22Rv1 (cell line): ENCODE data around the gene IQSEC3.
"Not testable (repeated sequence)": the region's sequence is repeated elsewhere in the genome, so short reads cannot be mapped to it uniquely, and the experiment has no call there.

Source experiments
- H3K27ac ChIP-seq: fragments of 450-650 bp; 2 replicates; pipeline ENCODE4 v1.5.1; 2017
- ZFX ChIP-seq: fragments of 450-650 bp; IDR thresholded peaks from 2 replicates; pipeline ENCODE4 v1.6.1; 2017; ENCODE audit warnings: antibody characterized with exemption, borderline replicate concordance
- TF ChIP-seq, protein P1 (sequence below): fragments of 450-650 bp; IDR thresholded peaks from 2 replicates; pipeline ENCODE4 v1.5.1; 2017; ENCODE audit warnings: mild to moderate bottlenecking

IQSEC3 gene

DNA sequence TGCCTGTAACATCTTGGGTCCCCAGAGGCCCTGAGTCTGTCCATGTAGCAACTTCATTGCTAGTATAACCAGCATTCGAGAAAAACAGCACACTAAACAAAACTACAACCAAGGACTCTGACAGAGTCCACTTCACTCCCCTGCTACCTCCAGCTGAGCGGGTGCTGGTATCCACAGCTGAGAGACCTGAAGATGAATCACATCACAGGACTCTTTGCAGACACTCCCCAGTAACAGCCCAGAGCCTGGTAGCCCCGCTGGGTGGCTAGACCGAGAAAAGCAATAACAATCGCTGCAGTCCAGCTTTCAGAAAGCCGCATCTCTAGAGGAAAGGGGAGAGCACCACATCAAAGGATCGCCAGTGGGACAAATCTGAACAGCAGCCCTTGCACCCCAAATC, 9.0 kb upstream of the IQSEC3 start:
- H3K27ac ChIP-seq = no peak overlapping the region
- TF ChIP-seq, protein P1, sequence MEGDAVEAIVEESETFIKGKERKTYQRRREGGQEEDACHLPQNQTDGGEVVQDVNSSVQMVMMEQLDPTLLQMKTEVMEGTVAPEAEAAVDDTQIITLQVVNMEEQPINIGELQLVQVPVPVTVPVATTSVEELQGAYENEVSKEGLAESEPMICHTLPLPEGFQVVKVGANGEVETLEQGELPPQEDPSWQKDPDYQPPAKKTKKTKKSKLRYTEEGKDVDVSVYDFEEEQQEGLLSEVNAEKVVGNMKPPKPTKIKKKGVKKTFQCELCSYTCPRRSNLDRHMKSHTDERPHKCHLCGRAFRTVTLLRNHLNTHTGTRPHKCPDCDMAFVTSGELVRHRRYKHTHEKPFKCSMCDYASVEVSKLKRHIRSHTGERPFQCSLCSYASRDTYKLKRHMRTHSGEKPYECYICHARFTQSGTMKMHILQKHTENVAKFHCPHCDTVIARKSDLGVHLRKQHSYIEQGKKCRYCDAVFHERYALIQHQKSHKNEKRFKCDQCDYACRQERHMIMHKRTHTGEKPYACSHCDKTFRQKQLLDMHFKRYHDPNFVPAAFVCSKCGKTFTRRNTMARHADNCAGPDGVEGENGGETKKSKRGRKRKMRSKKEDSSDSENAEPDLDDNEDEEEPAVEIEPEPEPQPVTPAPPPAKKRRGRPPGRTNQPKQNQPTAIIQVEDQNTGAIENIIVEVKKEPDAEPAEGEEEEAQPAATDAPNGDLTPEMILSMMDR = no peak
- TF ChIP-seq ZFX = no peak

DNA sequence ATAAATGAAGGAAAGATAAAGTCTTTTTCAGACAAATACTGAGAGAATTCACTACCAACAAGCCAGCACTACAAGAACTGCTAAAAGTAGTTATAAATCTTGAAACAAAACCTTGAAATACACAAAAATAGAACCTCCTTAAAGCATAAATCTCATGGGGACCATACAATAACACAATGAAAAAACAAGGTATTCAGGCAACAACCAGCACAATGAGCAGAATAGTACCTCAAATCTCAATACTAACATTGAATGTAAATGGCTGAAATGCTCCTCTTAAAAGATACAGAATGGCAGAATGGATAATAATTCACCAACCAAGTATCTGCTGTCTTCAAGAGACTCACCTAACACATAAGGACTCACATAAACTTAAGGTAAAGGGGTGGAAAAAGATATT, 7.7 kb upstream of the IQSEC3 start:
- TF ChIP-seq, protein P1 = no peak
- TF ChIP-seq ZFX = no peak
- no peak overlapping the region for H3K27ac ChIP-seq

GRCh38 chr12:61845-62244, 4.7 kb upstream of the IQSEC3 start:
- H3K27ac ChIP-seq = not testable (repeated sequence)

- not testable (repeated sequence) for H3K27ac ChIP-seq
Observed at GRCh38 chr12:65491-66063, 990 bp upstream of the IQSEC3 start.

GRCh38 chr12:66782-67504, 376 bp downstream of the IQSEC3 start:
- not testable (repeated sequence) for H3K27ac ChIP-seq

- H3K27ac ChIP-seq = not testable (repeated sequence)
Observed at GRCh38 chr12:69677-70076, 3.1 kb downstream of the IQSEC3 start.

DNA sequence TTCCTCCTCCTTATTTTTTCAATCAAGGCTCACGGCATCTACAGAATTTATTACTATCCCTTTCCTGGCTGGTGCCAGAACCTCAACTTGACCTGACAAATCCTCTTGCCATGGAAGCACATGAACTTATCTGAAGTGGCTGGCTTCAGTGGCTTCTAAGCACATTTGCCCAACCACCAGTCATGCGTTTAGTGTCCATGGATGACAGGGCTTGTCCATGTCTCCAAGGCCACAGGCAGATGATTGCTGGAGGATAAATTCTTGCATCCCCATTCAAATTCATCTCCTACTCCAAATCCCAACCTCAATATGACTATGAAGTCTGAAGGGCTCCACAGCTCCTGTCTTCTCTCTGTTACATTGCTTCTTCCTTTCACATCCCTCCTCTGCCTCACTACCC, 4.0 kb downstream of the IQSEC3 start:
- not testable (repeated sequence) for H3K27ac ChIP-seq

GRCh38 chr12:72018-72417, 5.5 kb downstream of the IQSEC3 start:
- not testable (repeated sequence) for H3K27ac ChIP-seq

- not testable (repeated sequence) for H3K27ac ChIP-seq
Observed at GRCh38 chr12:74420-75190, 8.0 kb downstream of the IQSEC3 start.

DNA sequence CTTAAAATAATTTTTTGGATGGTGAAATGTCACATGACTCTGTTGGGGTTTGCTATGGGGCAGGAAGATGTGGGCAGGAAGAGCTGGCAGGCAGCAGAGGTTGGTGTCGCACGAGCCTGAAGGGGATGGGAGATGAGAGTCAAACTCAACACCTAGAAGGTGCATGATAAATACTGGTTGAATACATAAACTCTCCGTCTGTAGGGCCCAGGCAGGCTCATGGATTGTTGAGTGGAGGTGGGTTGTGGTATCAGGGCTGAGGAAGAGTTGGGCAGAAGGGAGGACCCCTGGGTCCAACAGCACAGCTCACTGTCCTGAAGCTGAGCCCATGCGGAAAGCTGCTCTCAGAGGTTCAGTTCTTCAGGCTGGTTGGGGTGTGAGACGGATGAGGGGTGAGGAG, 9.0 kb downstream of the IQSEC3 start:
- H3K27ac ChIP-seq = not testable (repeated sequence)

- H3K27ac ChIP-seq = not testable (repeated sequence)
Observed at GRCh38 chr12:76102-76501, 9.5 kb downstream of the IQSEC3 start.

- not testable (repeated sequence) for H3K27ac ChIP-seq
Observed at GRCh38 chr12:76551-76950, 10.0 kb downstream of the IQSEC3 start.

DNA sequence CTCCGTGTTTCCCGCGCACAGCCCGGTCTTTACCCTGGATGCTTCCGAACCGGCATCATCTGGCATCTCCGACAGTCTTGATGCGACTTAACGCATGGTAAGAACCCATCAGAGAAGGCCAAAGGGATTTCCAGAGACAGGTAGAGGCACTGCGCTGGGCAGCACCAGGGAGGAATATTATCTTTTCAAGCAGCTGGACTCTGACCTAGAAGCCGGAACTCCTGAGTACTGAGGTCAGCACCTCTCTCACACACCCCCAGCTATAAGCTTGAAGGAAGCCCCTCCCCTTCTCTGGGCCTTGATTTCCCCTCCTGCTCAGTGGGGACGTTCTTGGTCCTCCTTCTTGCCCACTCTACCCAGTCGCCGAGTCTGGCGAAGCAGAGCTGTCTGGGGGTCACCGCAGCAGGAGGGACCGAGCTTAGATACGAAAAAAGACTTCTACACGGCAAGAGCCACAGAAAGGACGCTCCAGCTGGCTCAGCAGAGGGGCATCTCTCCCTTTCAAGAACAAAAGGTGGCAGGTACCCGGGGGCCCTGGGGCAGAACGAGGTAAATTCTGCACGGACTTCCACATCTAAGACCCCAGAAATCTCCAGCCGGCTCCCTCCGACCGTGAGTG, 10.6 kb downstream of the IQSEC3 start:
- not testable (repeated sequence) for H3K27ac ChIP-seq

DNA sequence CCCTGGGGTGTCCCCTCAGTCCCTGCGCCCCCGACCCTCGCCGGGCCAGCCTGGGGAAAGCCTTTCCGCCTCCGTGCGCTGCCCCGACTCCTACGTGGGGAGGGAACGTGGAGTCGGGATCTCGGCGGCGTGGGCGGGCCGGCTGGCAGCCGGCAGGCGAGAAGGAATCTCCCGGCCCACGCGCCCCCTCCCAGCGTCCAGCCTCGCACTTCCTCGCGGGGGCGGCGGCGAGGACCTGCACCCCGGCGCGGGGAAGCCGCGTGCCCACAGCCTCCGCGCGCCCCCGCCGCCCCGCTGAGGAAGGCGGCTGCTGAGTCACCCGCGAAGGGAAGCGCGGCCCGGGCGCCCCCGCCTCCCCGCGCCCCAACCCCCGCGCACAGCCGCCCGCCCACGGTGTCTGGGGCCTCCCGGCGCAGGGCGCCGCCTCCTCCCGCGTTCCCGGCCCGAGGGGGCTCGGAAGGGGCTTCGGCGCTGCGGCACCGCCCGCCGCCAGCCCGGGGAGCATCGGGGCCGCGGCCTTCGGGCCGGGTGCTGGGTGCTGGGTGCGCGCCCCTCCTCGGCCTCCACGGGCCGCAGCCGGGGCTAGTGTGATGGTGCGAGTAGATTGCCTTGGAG, 11.3 kb downstream of the IQSEC3 start:
- not testable (repeated sequence) for H3K27ac ChIP-seq
